Activated CD4-positive, CD25-positive, alpha-beta regulatory T cell treated with anti-CD3 and anti-CD28 coated beads, Interleukin-2, amount 50 U/mL, for 72 hours (primary cell): Measurements from ENCODE around the gene SERPINB6.

Experiments used
- DNase-seq: peaks from one replicate; pipeline ENCODE4 v3.0.0; 2021

SERPINB6 gene

GRCh38 chr6:2998998-2999617 lies 27.7 kb upstream of the SERPINB6 start:
- DNase-seq: no peak

- DNase-seq: peak; percentile 60
Observed at GRCh38 chr6:2998249-2998997, 27.1 kb upstream of the SERPINB6 start.

GRCh38 chr6:2993755-2994317 lies 22.5 kb upstream of the SERPINB6 start:
- DNase-seq: no peak

GRCh38 chr6:2992330-2992979 lies 21.1 kb upstream of the SERPINB6 start:
- DNase-seq: no peak

- no peak for DNase-seq
Observed at GRCh38 chr6:2990932-2991506, 19.7 kb upstream of the SERPINB6 start.

- no peak for DNase-seq
Observed at GRCh38 chr6:2990248-2990931, 19.0 kb upstream of the SERPINB6 start.

GRCh38 chr6:2989332-2990247 lies 18.2 kb upstream of the SERPINB6 start:
- DNase-seq: peak; percentile 69

- peak; percentile 79 for DNase-seq
Observed at GRCh38 chr6:2988426-2989331, 17.3 kb upstream of the SERPINB6 start.

GRCh38 chr6:2988094-2988425 lies 16.7 kb upstream of the SERPINB6 start:
- DNase-seq: no peak

- DNase-seq: no peak
Observed at GRCh38 chr6:2986722-2987221, 15.4 kb upstream of the SERPINB6 start.

- DNase-seq: no peak
Observed at GRCh38 chr6:2984738-2985406, 13.5 kb upstream of the SERPINB6 start.

GRCh38 chr6:2982426-2983117 lies 11.2 kb upstream of the SERPINB6 start:
- no peak for DNase-seq

- DNase-seq: no peak
Observed at GRCh38 chr6:2980465-2980855, 9.1 kb upstream of the SERPINB6 start.

GRCh38 chr6:2979819-2980464 lies 8.6 kb upstream of the SERPINB6 start:
- no peak for DNase-seq

- DNase-seq: no peak
Observed at GRCh38 chr6:2978923-2979322, 7.6 kb upstream of the SERPINB6 start.

GRCh38 chr6:2977799-2978590 lies 6.6 kb upstream of the SERPINB6 start:
- no peak for DNase-seq

- no peak for DNase-seq
Observed at GRCh38 chr6:2977290-2977689, 5.9 kb upstream of the SERPINB6 start.

- DNase-seq: no peak
Observed at GRCh38 chr6:2976571-2977085, 5.3 kb upstream of the SERPINB6 start.
